ENCODE measurements around the gene ZNF431. TPM values are rescaled to one million over a fixed set of nuclear protein-coding genes. Genes with fewer than 3 reads are reported as not detected.

ZNF431 gene
- total and polyA plus RNA-seq, 9 of the 15 experiments (the other 6 are each of a cell fraction or from before 2014, with no cell fraction given) = 3.3 to 24.8 (median 13.5) TPM

GRCh38 chr19:21141787-21142464, at the start of gene ZNF431 (continued):
- TF ChIP-seq, protein P1, sequence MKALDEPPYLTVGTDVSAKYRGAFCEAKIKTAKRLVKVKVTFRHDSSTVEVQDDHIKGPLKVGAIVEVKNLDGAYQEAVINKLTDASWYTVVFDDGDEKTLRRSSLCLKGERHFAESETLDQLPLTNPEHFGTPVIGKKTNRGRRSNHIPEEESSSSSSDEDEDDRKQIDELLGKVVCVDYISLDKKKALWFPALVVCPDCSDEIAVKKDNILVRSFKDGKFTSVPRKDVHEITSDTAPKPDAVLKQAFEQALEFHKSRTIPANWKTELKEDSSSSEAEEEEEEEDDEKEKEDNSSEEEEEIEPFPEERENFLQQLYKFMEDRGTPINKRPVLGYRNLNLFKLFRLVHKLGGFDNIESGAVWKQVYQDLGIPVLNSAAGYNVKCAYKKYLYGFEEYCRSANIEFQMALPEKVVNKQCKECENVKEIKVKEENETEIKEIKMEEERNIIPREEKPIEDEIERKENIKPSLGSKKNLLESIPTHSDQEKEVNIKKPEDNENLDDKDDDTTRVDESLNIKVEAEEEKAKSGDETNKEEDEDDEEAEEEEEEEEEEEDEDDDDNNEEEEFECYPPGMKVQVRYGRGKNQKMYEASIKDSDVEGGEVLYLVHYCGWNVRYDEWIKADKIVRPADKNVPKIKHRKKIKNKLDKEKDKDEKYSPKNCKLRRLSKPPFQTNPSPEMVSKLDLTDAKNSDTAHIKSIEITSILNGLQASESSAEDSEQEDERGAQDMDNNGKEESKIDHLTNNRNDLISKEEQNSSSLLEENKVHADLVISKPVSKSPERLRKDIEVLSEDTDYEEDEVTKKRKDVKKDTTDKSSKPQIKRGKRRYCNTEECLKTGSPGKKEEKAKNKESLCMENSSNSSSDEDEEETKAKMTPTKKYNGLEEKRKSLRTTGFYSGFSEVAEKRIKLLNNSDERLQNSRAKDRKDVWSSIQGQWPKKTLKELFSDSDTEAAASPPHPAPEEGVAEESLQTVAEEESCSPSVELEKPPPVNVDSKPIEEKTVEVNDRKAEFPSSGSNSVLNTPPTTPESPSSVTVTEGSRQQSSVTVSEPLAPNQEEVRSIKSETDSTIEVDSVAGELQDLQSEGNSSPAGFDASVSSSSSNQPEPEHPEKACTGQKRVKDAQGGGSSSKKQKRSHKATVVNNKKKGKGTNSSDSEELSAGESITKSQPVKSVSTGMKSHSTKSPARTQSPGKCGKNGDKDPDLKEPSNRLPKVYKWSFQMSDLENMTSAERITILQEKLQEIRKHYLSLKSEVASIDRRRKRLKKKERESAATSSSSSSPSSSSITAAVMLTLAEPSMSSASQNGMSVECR (CRISPR knock-in tag; IDR thresholded peaks at IDR 0.05) = peak; percentile 66; the same call in 1 of the 2 replicates
- TF ChIP-seq ZNF41 (CRISPR knock-in tag; conservative IDR thresholded peaks at IDR 0.05) = 0 out of 2 replicates have a peak, but pooled peaks have one; percentile 20
- TF ChIP-seq PYGO2 (tag; IDR thresholded peaks at IDR 0.05) = no peak
- TF ChIP-seq ZNF274 (IDR thresholded peaks at IDR 0.05; ENCODE audit: borderline replicate concordance, low read depth, low read length) = no peak
- 0 out of 2 replicates have a peak, but pooled peaks have one; percentile 28 for TF ChIP-seq OTX1 (CRISPR knock-in tag; IDR thresholded peaks at IDR 0.05)
- TF ChIP-seq SRSF3 (IDR thresholded peaks at IDR 0.05; ENCODE audit: insufficient read depth, low read length) = 0 out of 2 replicates have a peak, but pooled peaks have one; percentile 26
- TF ChIP-seq PBX2 (CRISPR knock-in tag; IDR thresholded peaks at IDR 0.05; ENCODE audit: low read depth) = peak; percentile 93
- TF ChIP-seq PBX2 (tag; conservative IDR thresholded peaks at IDR 0.05; ENCODE audit: low read depth) = peak; percentile 97
- peak; percentile 58; the same call in 1 of the 2 replicates for TF ChIP-seq SPI1 (IDR thresholded peaks at IDR 0.05; ENCODE audit: borderline replicate concordance, low read depth, low read length)
- no peak for TF ChIP-seq CBFA2T2 (conservative IDR thresholded peaks at IDR 0.05)
- TF ChIP-seq RCOR1 (IDR thresholded peaks at IDR 0.05; ENCODE audit: borderline replicate concordance in 1 of 2, low read depth in 2 of 2, low read length in 2 of 2) = peak in 1 of 2 experiments; percentile 34; a peak in 1 of 4 replicates
